DND-41 (cell line): ENCODE data around the gene PSMB4.

Source experiments
- CTCF ChIP-seq: IDR thresholded peaks from 2 replicates; pipeline ENCODE4 v1.5.1; 2012; ENCODE audit warnings: borderline replicate concordance, low read length, moderate library complexity, mild to moderate bottlenecking; ENCODE audit not compliant: poor library complexity, severe bottlenecking; ENCODE audit errors: extremely low read depth
- EZH2 ChIP-seq: IDR thresholded peaks from 3 replicates; pipeline ENCODE4 v1.6.1; 2012; ENCODE audit warnings: borderline replicate concordance, low read depth, mild to moderate bottlenecking, moderate library complexity, low read length, inconsistent platforms; ENCODE audit not compliant: severe bottlenecking

GRCh38 chr1:151418081-151418480 is 18.7 kb downstream of the PSMB4 start:
- TF ChIP-seq CTCF, result no peak
- no peak for TF ChIP-seq EZH2
